ENCODE measurements around the gene TEX53.

Gene TEX53

GRCh38 chr9:114633438-114634089, 24.0 kb downstream of the TEX53 start:
- DNase-seq, result no peak

- no peak for DNase-seq
Observed at GRCh38 chr9:114631166-114631565, 26.4 kb downstream of the TEX53 start.

- no peak for DNase-seq
Observed at GRCh38 chr9:114629563-114630090, 28.0 kb downstream of the TEX53 start.

GRCh38 chr9:114627553-114627952, 30.1 kb downstream of the TEX53 start:
- no peak for DNase-seq

- DNase-seq, result no peak
Observed at GRCh38 chr9:114626415-114627020, 31.1 kb downstream of the TEX53 start.

- DNase-seq, result no peak
Observed at GRCh38 chr9:114624677-114625076, 32.9 kb downstream of the TEX53 start.

- no peak for DNase-seq
Observed at GRCh38 chr9:114621975-114622609, 35.5 kb downstream of the TEX53 start.

- DNase-seq, result no peak
Observed at GRCh38 chr9:114621561-114621960, 36.0 kb downstream of the TEX53 start.

GRCh38 chr9:114619191-114619761, 38.3 kb downstream of the TEX53 start:
- no peak for DNase-seq

- DNase-seq, result no peak
Observed at GRCh38 chr9:114616684-114617520, 40.7 kb downstream of the TEX53 start.

- DNase-seq, result no peak
Observed at GRCh38 chr9:114614373-114614772, 43.2 kb downstream of the TEX53 start.

GRCh38 chr9:114613919-114614318, 43.7 kb downstream of the TEX53 start:
- no peak for DNase-seq

GRCh38 chr9:114613087-114613486, 44.5 kb downstream of the TEX53 start:
- no peak for DNase-seq

- no peak for DNase-seq
Observed at GRCh38 chr9:114612272-114612923, 45.2 kb downstream of the TEX53 start.

- DNase-seq, result no peak
Observed at GRCh38 chr9:114611516-114612271, 45.9 kb downstream of the TEX53 start.

- DNase-seq, result no peak
Observed at GRCh38 chr9:114608525-114608796, 49.1 kb downstream of the TEX53 start.

- no peak for DNase-seq
Observed at GRCh38 chr9:114607671-114608524, 49.7 kb downstream of the TEX53 start.

- no peak for DNase-seq
Observed at GRCh38 chr9:114606597-114607207, 50.9 kb downstream of the TEX53 start.
